A549 (cell line): Measurements from ENCODE around the gene COG7.

ENCODE experiments used
- BHLHE40 ChIP-seq: IDR thresholded peaks from 2 replicates; pipeline ENCODE4 v1.6.1; 2012; ENCODE audit warnings: low read depth, low read length, inconsistent platforms
- CEBPB ChIP-seq, 2 experiments: fragments of >200 bp in 1 of 2; sonication (Bioruptor Twin) in 1 of 2; formaldehyde crosslinking in 1 of 2; IDR thresholded peaks; 2 replicates each; pipeline ENCODE4 v1.6.1; 2012 to 2016
- CTCF ChIP-seq: fragments of >200 bp; sonication (Bioruptor Twin); formaldehyde crosslinking; IDR thresholded peaks from 3 replicates; pipeline ENCODE4 v1.5.1; 2016
- E2F6 ChIP-seq: IDR thresholded peaks from 2 replicates; pipeline ENCODE4 v1.6.1; 2012; ENCODE audit warnings: low read depth, borderline replicate concordance
- EP300 ChIP-seq, 2 experiments: fragments of >200 bp; sonication (Bioruptor Twin); formaldehyde crosslinking; IDR thresholded peaks; 2 replicates in 1 of 2; 3 replicates in 1 of 2; pipeline ENCODE4 v1.6.1; 2016 to 2017
- HDAC2 ChIP-seq: fragments of 200-600 bp; sonication (generic); IDR thresholded peaks from 2 replicates; pipeline ENCODE4 v1.6.1; 2016
- HOXB13 ChIP-seq: fragments of 250-450 bp; sonication (Bioruptor Pico); IDR thresholded peaks from 2 replicates; pipeline ENCODE4 v1.5.0; 2020; ENCODE audit warnings: low read depth, mild to moderate bottlenecking, moderate library complexity
- JUN ChIP-seq, 2 experiments: fragments of >200 bp; sonication (Bioruptor Twin); formaldehyde crosslinking; IDR thresholded peaks; 2 replicates in 1 of 2; 3 replicates in 1 of 2; pipeline ENCODE4 v1.6.1; 2016 to 2017
- MAZ ChIP-seq: fragments of 150-350 bp; IDR thresholded peaks from 2 replicates; pipeline ENCODE4 v1.6.1; 2014; ENCODE audit warnings: antibody characterized with exemption, low read depth, low read length, borderline replicate concordance
- MYC ChIP-seq: IDR thresholded peaks from 2 replicates; pipeline ENCODE4 v1.6.1; 2012; ENCODE audit warnings: mild to moderate bottlenecking, inconsistent platforms, low read length, improper control_type of control experiment, borderline replicate concordance
- NR3C1 ChIP-seq: fragments of >200 bp; sonication (Bioruptor Twin); formaldehyde crosslinking; IDR thresholded peaks from 3 replicates; pipeline ENCODE4 v1.6.1; 2017
- POLR2A ChIP-seq: IDR thresholded peaks from 2 replicates; pipeline ENCODE4 v1.6.1; 2012; ENCODE audit warnings: mild to moderate bottlenecking, low read length
- ZC3H11A ChIP-seq: fragments of 450-650 bp; IDR thresholded peaks from 2 replicates; pipeline ENCODE4 v1.6.1; 2014; ENCODE audit warnings: antibody characterized with exemption, mild to moderate bottlenecking

GRCh38 chr16:23371368-23371767 is 81.6 kb downstream of the COG7 start:
- TF ChIP-seq NR3C1, result no peak
- no peak for TF ChIP-seq CTCF
- TF ChIP-seq ZC3H11A, result no peak
- TF ChIP-seq BHLHE40, result no peak
- no peak for TF ChIP-seq E2F6
- TF ChIP-seq MAZ, result no peak
- no peak for TF ChIP-seq HDAC2
- no peak for TF ChIP-seq MYC
- no peak for TF ChIP-seq POLR2A
- no peak for TF ChIP-seq EP300 (IDR thresholded peaks at IDR 0.05)
- no peak for TF ChIP-seq HOXB13 (CRISPR knock-in tag)
- no peak for TF ChIP-seq JUN (IDR thresholded peaks at IDR 0.05)
- TF ChIP-seq CEBPB (IDR thresholded peaks at IDR 0.05), result no peak
